GM18858 (cell line): ENCODE results near the gene KCNH6.

Experiments used
- ATAC-seq: cut with Tn5 transposase; IDR thresholded peaks from one replicate; pipeline ENCODE4 v1.9.1; 2021; ENCODE audit not compliant: unreplicated experiment

Gene KCNH6

GRCh38 chr17:63487014-63487339, 36.2 kb upstream of the KCNH6 start:
- no peak for ATAC-seq

- ATAC-seq: no peak
Observed at GRCh38 chr17:63488851-63489250, 34.3 kb upstream of the KCNH6 start.

- no peak for ATAC-seq
Observed at GRCh38 chr17:63489291-63489690, 33.9 kb upstream of the KCNH6 start.

GRCh38 chr17:63490329-63490728, 32.8 kb upstream of the KCNH6 start:
- no peak for ATAC-seq

- ATAC-seq: no peak
Observed at GRCh38 chr17:63490858-63491400, 32.2 kb upstream of the KCNH6 start.

GRCh38 chr17:63491413-63491812, 31.7 kb upstream of the KCNH6 start:
- ATAC-seq: no peak

GRCh38 chr17:63491977-63492618, 31.1 kb upstream of the KCNH6 start:
- no peak for ATAC-seq

- no peak for ATAC-seq
Observed at GRCh38 chr17:63492940-63493339, 30.2 kb upstream of the KCNH6 start.

- no peak for ATAC-seq
Observed at GRCh38 chr17:63493411-63493810, 29.7 kb upstream of the KCNH6 start.

GRCh38 chr17:63494300-63494928, 28.7 kb upstream of the KCNH6 start:
- no peak for ATAC-seq

- ATAC-seq: no peak
Observed at GRCh38 chr17:63495491-63495890, 27.7 kb upstream of the KCNH6 start.

- ATAC-seq: no peak
Observed at GRCh38 chr17:63496177-63496576, 27.0 kb upstream of the KCNH6 start.

GRCh38 chr17:63496663-63497400, 26.3 kb upstream of the KCNH6 start:
- ATAC-seq: no peak

GRCh38 chr17:63497708-63498483, 25.3 kb upstream of the KCNH6 start:
- ATAC-seq: no peak

GRCh38 chr17:63498626-63499195, 24.4 kb upstream of the KCNH6 start:
- ATAC-seq: no peak

- ATAC-seq: no peak
Observed at GRCh38 chr17:63500543-63501390, 22.4 kb upstream of the KCNH6 start.

- no peak for ATAC-seq
Observed at GRCh38 chr17:63503341-63503705, 19.8 kb upstream of the KCNH6 start.

GRCh38 chr17:63504261-63504660, 18.9 kb upstream of the KCNH6 start:
- no peak for ATAC-seq

- no peak for ATAC-seq
Observed at GRCh38 chr17:63505341-63505740, 17.8 kb upstream of the KCNH6 start.

GRCh38 chr17:63506627-63507026, 16.5 kb upstream of the KCNH6 start:
- ATAC-seq: no peak
